AG04450 (cell line): ENCODE results near the gene XPR1. TPM values are rescaled to one million over a fixed set of nuclear protein-coding genes. Genes with fewer than 3 reads are reported as not detected.
A peak's percentile ranks its signal among the peaks of the same experiment; 100 is the strongest.

Experiments
- CTCF ChIA-PET: fragments of 300-600, 350-600 bp; formaldehyde crosslinking; extraction: SDS; loops from one replicate; lab custom pipeline; 2022; ENCODE audit warnings: antibody characterized with exemption, inconsistent platforms; lab: Charles Lee
- POLR2A ChIA-PET: fragments of 350-600 bp; formaldehyde crosslinking; extraction: SDS; loops from one replicate; lab custom pipeline; 2021; ENCODE audit warnings: antibody characterized with exemption, inconsistent platforms; lab: Yijun Ruan, JAX
- DNase-seq: peaks from one replicate; pipeline ENCODE4 v3.0.0-alpha.2; 2011; ENCODE audit warnings: low read depth, low spot score
- H3K27ac ChIP-seq: one replicate; pipeline ENCODE4 v1.5.1; 2012; ENCODE audit warnings: low read depth, low read length, control low read depth
- H3K27me3 ChIP-seq: one replicate; pipeline ENCODE4 v1.6.0; 2012; ENCODE audit warnings: low read length; ENCODE audit not compliant: control insufficient read depth, insufficient read depth
- H3K4me3 ChIP-seq: 2 replicates; pipeline ENCODE4 v1.5.1; 2011; ENCODE audit warnings: mild to moderate bottlenecking, low read depth, low read length, control low read depth
- H3K9me3 ChIP-seq: 2 replicates; pipeline ENCODE4 v1.5.1; 2012; ENCODE audit warnings: low read length; ENCODE audit not compliant: control insufficient read depth, insufficient read depth
- CTCF ChIP-seq: IDR thresholded peaks from 2 replicates; pipeline ENCODE4 v1.5.1; 2011; ENCODE audit warnings: low read depth, low read length, control low read depth, inconsistent platforms
- polyA plus RNA-seq: library from polyadenylated mRNA; depleted of rRNA; stranded (reverse); fragments of >200 nt; gene quantifications from 2 replicates; pipeline ENCODE4 v1.2.3, GENCODE V29; 2011

XPR1 gene
- polyA plus RNA-seq, 1 experiment: 63.2 TPM

DNA sequence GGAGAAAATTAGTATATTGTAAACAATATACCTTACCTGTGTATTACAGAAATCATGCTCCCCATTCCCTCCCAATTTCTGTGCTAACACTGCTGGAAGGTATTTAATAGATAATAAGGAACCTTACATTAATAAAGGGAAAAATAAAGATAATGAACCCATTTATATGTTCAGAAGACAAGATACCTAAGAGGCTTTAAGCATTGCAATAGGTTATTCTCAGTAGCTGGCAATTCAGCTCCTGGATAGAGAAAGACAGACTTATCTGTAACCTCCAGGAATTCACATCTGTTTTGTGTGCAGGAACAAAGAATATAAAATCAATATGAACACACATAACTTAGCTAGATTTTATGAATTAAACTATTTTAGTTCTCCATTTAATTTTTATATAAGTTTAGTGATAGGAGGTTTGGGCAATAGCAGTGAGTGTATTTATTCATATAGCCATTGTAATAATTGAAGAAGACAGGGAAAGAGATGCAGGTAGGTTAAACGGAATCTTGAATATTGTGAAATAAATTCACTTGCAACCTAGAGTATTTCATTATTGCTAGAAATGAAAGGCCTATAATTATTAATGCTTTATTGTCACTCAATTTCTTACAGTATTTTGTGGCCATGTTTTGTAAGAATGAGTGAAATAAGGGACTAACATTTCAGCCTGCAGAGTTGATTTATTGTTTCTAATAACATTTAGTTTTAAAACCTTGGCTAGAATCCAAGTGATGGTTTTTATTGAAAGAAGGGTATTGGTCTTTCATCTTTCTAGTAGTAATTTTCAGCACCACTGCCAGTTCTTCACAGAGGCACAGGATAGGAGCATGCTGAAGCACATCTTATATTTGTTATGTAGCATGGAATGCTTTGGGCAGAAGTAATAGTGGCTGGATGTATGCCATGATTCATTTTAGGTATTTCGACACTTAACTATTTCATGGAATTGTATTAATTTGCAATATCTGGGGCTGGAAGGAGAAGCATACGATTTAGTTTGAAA lies 1.5 kb downstream of the XPR1 start:
- ChIA-PET POLR2A (no interaction called here), CTCF (interaction anchor here (0.7 to 1.0 kb wide), 3 partner anchors 27 to 229 kb away, joined by 3 read pairs; no protein-coding TSS in a partner anchor)
- Histone ChIP-seq H3K4me3 (peak overlapping the region; percentile 95), H3K27me3 (no peaks in the 10 kb centered on the region), H3K9me3 (no peaks in the 10 kb centered on the region), H3K27ac (no peak overlapping the region)
- DNase-seq: no peak
- no peak for TF ChIP-seq CTCF

- Histone ChIP-seq H3K27me3 (no peaks in the 10 kb centered on the region), H3K4me3 (no peak overlapping the region), H3K27ac (no peak overlapping the region), H3K9me3 (no peaks in the 10 kb centered on the region)
- CTCF ChIA-PET: interaction anchor here (0.9 to 3.9 kb wide), 5 partner anchors 16 to 506 kb away, joined by 3 to 59 read pairs (median 3); no protein-coding TSS in a partner anchor
- POLR2A ChIA-PET: no interaction called here
- TF ChIP-seq CTCF: 0 out of 2 replicates have a peak, but pooled peaks have one; percentile 13
- DNase-seq: no peak
Observed at GRCh38 chr1:180636138-180636537, 4.3 kb downstream of the XPR1 start.

DNA sequence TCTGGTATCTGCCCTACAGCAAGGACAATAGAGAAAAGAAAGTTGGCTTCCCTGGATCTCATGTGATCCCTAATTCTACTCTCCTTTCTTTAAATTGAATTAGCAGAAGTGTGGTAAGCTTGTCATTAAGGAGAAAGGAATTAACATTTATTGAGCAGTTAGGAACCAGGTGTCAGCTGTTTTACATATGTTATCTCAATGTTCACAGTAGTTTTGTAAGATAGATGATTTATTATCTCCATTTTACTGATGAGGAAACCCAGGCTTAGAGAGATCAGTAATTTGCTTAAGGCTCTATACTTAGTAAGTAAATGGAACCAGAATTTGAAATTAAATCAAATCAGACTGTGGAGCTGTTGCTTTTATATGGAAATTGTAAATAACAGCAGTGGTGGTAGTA lies 8.0 kb downstream of the XPR1 start:
- CTCF ChIA-PET: interaction anchor here (0.6 kb wide), 1 partner anchor 280 kb away, joined by 8 read pairs; no protein-coding TSS in a partner anchor
- Histone ChIP-seq H3K27me3 (no peaks in the 10 kb centered on the region), H3K9me3 (no peaks in the 10 kb centered on the region), H3K27ac (no peak overlapping the region), H3K4me3 (no peak overlapping the region)
- no peak for TF ChIP-seq CTCF
- POLR2A ChIA-PET: interaction anchor here (0.7 kb wide), 1 partner anchor 83 kb away, joined by 3 read pairs; no protein-coding TSS in a partner anchor
- no peak for DNase-seq

DNA sequence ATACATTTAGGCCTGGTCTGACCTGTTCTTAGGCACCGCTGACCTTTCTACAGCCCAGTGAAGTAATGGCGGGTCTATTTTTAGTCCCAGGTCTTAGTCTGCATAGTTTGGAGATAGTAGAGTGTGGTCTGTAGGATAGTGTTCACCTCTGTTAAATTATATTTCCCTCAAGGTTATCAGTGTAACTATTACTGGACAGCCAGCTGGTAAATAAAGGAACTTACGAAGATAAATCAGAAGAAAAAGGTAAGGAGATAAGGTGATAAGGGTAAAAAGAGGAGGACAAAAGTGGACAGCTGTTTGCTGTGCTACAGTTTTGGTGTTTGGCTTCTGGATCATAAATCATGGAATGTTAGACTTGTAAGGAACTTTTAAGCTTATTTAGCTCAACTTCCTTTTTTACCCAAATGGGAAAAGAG lies 8.7 kb downstream of the XPR1 start:
- H3K4me3 ChIP-seq: no peak overlapping the region
- POLR2A ChIA-PET: interaction anchor here (0.7 kb wide), 1 partner anchor 82 kb away, joined by 3 read pairs; no protein-coding TSS in a partner anchor
- H3K9me3 ChIP-seq: no peaks in the 10 kb centered on the region
- H3K27ac ChIP-seq: no peak overlapping the region
- TF ChIP-seq CTCF: no peak
- no peaks in the 10 kb centered on the region for H3K27me3 ChIP-seq
- no peak for DNase-seq
- CTCF ChIA-PET: interaction anchor here (1.0 to 1.6 kb wide), 3 partner anchors 107 to 526 kb away, joined by 3 to 5 read pairs (median 4); no protein-coding TSS in a partner anchor
